Measurements from ENCODE around the gene ALDH1L1.

ALDH1L1 gene

GRCh38 chr3:126155280-126155640 lies 25.1 kb downstream of the ALDH1L1 start:
- H3K4me1 ChIP-seq (ENCODE audit: control insufficient read depth, insufficient read depth, low read length) = no peaks in the 10 kb centered on the region
- no peaks in the 10 kb centered on the region for H3K36me3 ChIP-seq (ENCODE audit: control insufficient read depth, insufficient read depth, low read length)
- WGBS (ENCODE audit: insufficient coverage, insufficient read length) = no CpG with 5 or more reads among the region's 2 CpGs
- H3K27me3 ChIP-seq (ENCODE audit: control insufficient read depth, insufficient read depth, low read length) = no peaks in the 10 kb centered on the region
- DNase-seq (ENCODE audit: low read depth, low spot score) = no peak
- no peak overlapping the region for H3K4me3 ChIP-seq (ENCODE audit: low read length)
- H3K27ac ChIP-seq (ENCODE audit: low read length) = no peak overlapping the region
- H3K9me3 ChIP-seq (ENCODE audit: control insufficient read depth, insufficient read depth, low read length) = no peaks in the 10 kb centered on the region

- no peak overlapping the region for H3K4me3 ChIP-seq (ENCODE audit: low read length)
- no peaks in the 10 kb centered on the region for H3K9me3 ChIP-seq (ENCODE audit: control insufficient read depth, insufficient read depth, low read length)
- H3K4me1 ChIP-seq (ENCODE audit: control insufficient read depth, insufficient read depth, low read length) = no peaks in the 10 kb centered on the region
- WGBS (ENCODE audit: insufficient coverage, insufficient read length) = no CpG with 5 or more reads among the region's 13 CpGs
- no peaks in the 10 kb centered on the region for H3K27me3 ChIP-seq (ENCODE audit: control insufficient read depth, insufficient read depth, low read length)
- DNase-seq (ENCODE audit: low read depth, low spot score) = no peak
- H3K27ac ChIP-seq (ENCODE audit: low read length) = no peak overlapping the region
- H3K36me3 ChIP-seq (ENCODE audit: control insufficient read depth, insufficient read depth, low read length) = no peaks in the 10 kb centered on the region
These were observed 25.8 kb downstream of the ALDH1L1 start for GRCh38 chr3:126154391-126155279.

GRCh38 chr3:126153695-126154360 lies 26.6 kb downstream of the ALDH1L1 start:
- H3K27ac ChIP-seq (ENCODE audit: low read length) = no peak overlapping the region
- no peaks in the 10 kb centered on the region for H3K36me3 ChIP-seq (ENCODE audit: control insufficient read depth, insufficient read depth, low read length)
- DNase-seq (ENCODE audit: low read depth, low spot score) = no peak
- no peaks in the 10 kb centered on the region for H3K27me3 ChIP-seq (ENCODE audit: control insufficient read depth, insufficient read depth, low read length)
- no peaks in the 10 kb centered on the region for H3K4me1 ChIP-seq (ENCODE audit: control insufficient read depth, insufficient read depth, low read length)
- H3K9me3 ChIP-seq (ENCODE audit: control insufficient read depth, insufficient read depth, low read length) = no peaks in the 10 kb centered on the region
- WGBS (ENCODE audit: insufficient coverage, insufficient read length) = no CpG with 5 or more reads among the region's 8 CpGs
- no peak overlapping the region for H3K4me3 ChIP-seq (ENCODE audit: low read length)

GRCh38 chr3:126152901-126153694 lies 27.3 kb downstream of the ALDH1L1 start:
- Histone ChIP-seq H3K9me3 (ENCODE audit: control insufficient read depth, insufficient read depth, low read length) (no peaks in the 10 kb centered on the region), H3K27ac (ENCODE audit: low read length) (no peak overlapping the region), H3K36me3 (ENCODE audit: control insufficient read depth, insufficient read depth, low read length) (no peaks in the 10 kb centered on the region), H3K27me3 (ENCODE audit: control insufficient read depth, insufficient read depth, low read length) (no peaks in the 10 kb centered on the region), H3K4me3 (ENCODE audit: low read length) (no peak overlapping the region), H3K4me1 (ENCODE audit: control insufficient read depth, insufficient read depth, low read length) (no peaks in the 10 kb centered on the region)
- WGBS (ENCODE audit: insufficient coverage, insufficient read length) = no CpG with 5 or more reads among the region's 13 CpGs
- no peak for DNase-seq (ENCODE audit: low read depth, low spot score)

- no peak overlapping the region for H3K4me3 ChIP-seq (ENCODE audit: low read length)
- no peak for DNase-seq (ENCODE audit: low read depth, low spot score)
- H3K4me1 ChIP-seq (ENCODE audit: control insufficient read depth, insufficient read depth, low read length) = no peaks in the 10 kb centered on the region
- H3K27ac ChIP-seq (ENCODE audit: low read length) = no peak overlapping the region
- no peaks in the 10 kb centered on the region for H3K27me3 ChIP-seq (ENCODE audit: control insufficient read depth, insufficient read depth, low read length)
- no CpG with 5 or more reads among the region's 9 CpGs for WGBS (ENCODE audit: insufficient coverage, insufficient read length)
- no peaks in the 10 kb centered on the region for H3K9me3 ChIP-seq (ENCODE audit: control insufficient read depth, insufficient read depth, low read length)
- no peaks in the 10 kb centered on the region for H3K36me3 ChIP-seq (ENCODE audit: control insufficient read depth, insufficient read depth, low read length)
These were observed 27.9 kb downstream of the ALDH1L1 start for GRCh38 chr3:126152458-126152857.

GRCh38 chr3:126151562-126152302 lies 28.7 kb downstream of the ALDH1L1 start:
- Histone ChIP-seq H3K9me3 (ENCODE audit: control insufficient read depth, insufficient read depth, low read length) (no peaks in the 10 kb centered on the region), H3K27me3 (ENCODE audit: control insufficient read depth, insufficient read depth, low read length) (no peaks in the 10 kb centered on the region), H3K27ac (ENCODE audit: low read length) (no peak overlapping the region), H3K36me3 (ENCODE audit: control insufficient read depth, insufficient read depth, low read length) (no peaks in the 10 kb centered on the region), H3K4me1 (ENCODE audit: control insufficient read depth, insufficient read depth, low read length) (no peaks in the 10 kb centered on the region), H3K4me3 (ENCODE audit: low read length) (no peak overlapping the region)
- DNase-seq (ENCODE audit: low read depth, low spot score) = no peak
- WGBS (ENCODE audit: insufficient coverage, insufficient read length) = no CpG with 5 or more reads among the region's 6 CpGs

GRCh38 chr3:126149960-126150515 lies 30.3 kb downstream of the ALDH1L1 start:
- no peak overlapping the region for H3K4me3 ChIP-seq (ENCODE audit: low read length)
- no peak for DNase-seq (ENCODE audit: low read depth, low spot score)
- no peaks in the 10 kb centered on the region for H3K36me3 ChIP-seq (ENCODE audit: control insufficient read depth, insufficient read depth, low read length)
- WGBS (ENCODE audit: insufficient coverage, insufficient read length) = no CpG with 5 or more reads among the region's 7 CpGs
- H3K9me3 ChIP-seq (ENCODE audit: control insufficient read depth, insufficient read depth, low read length) = no peaks in the 10 kb centered on the region
- no peaks in the 10 kb centered on the region for H3K27me3 ChIP-seq (ENCODE audit: control insufficient read depth, insufficient read depth, low read length)
- no peaks in the 10 kb centered on the region for H3K4me1 ChIP-seq (ENCODE audit: control insufficient read depth, insufficient read depth, low read length)
- H3K27ac ChIP-seq (ENCODE audit: low read length) = no peak overlapping the region

GRCh38 chr3:126149256-126149902 lies 31.0 kb downstream of the ALDH1L1 start:
- H3K4me3 ChIP-seq (ENCODE audit: low read length) = no peak overlapping the region
- no peaks in the 10 kb centered on the region for H3K36me3 ChIP-seq (ENCODE audit: control insufficient read depth, insufficient read depth, low read length)
- H3K4me1 ChIP-seq (ENCODE audit: control insufficient read depth, insufficient read depth, low read length) = no peaks in the 10 kb centered on the region
- no peak overlapping the region for H3K27ac ChIP-seq (ENCODE audit: low read length)
- WGBS (ENCODE audit: insufficient coverage, insufficient read length) = no CpG with 5 or more reads among the region's 3 CpGs
- no peaks in the 10 kb centered on the region for H3K9me3 ChIP-seq (ENCODE audit: control insufficient read depth, insufficient read depth, low read length)
- DNase-seq (ENCODE audit: low read depth, low spot score) = no peak
- no peaks in the 10 kb centered on the region for H3K27me3 ChIP-seq (ENCODE audit: control insufficient read depth, insufficient read depth, low read length)

GRCh38 chr3:126147932-126148683 lies 32.3 kb downstream of the ALDH1L1 start:
- no peaks in the 10 kb centered on the region for H3K36me3 ChIP-seq (ENCODE audit: control insufficient read depth, insufficient read depth, low read length)
- no peak overlapping the region for H3K27ac ChIP-seq (ENCODE audit: low read length)
- WGBS (ENCODE audit: insufficient coverage, insufficient read length) = no CpG with 5 or more reads among the region's 15 CpGs
- H3K4me1 ChIP-seq (ENCODE audit: control insufficient read depth, insufficient read depth, low read length) = no peaks in the 10 kb centered on the region
- no peaks in the 10 kb centered on the region for H3K27me3 ChIP-seq (ENCODE audit: control insufficient read depth, insufficient read depth, low read length)
- H3K4me3 ChIP-seq (ENCODE audit: low read length) = no peak overlapping the region
- no peaks in the 10 kb centered on the region for H3K9me3 ChIP-seq (ENCODE audit: control insufficient read depth, insufficient read depth, low read length)
- DNase-seq (ENCODE audit: low read depth, low spot score) = no peak
